GM19455 (cell line): ENCODE results near the gene EIF2AK3.
"Not testable (repeated sequence)": the region's sequence is repeated elsewhere in the genome, so short reads cannot be mapped to it uniquely, and the experiment has no call there.

Experiments used
- ATAC-seq: cut with Tn5 transposase; IDR thresholded peaks from one replicate; pipeline ENCODE4 v1.9.1; 2021; ENCODE audit not compliant: unreplicated experiment

The EIF2AK3 gene

GRCh38 chr2:88637464-88637863 is 10.2 kb upstream of the EIF2AK3 start:
- ATAC-seq, result no peak

DNA sequence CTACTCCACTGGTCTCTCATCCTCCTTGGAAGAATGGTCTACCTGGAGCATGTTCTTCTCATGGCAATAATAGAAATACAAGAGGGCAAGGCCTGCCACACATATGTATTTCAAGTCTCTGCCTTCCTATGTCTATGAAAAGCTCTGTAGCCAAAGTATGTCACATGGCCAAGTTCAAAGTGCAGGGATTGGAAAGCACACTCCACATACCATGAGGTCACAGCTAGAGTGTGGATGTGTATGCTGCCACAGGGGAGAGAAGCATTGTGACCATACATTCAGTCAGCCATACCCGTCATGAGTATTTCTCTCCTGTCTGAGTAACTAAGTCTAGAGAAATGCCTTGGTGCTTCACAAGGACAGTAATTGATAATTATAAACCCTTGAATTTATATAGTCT is 8.8 kb upstream of the EIF2AK3 start:
- ATAC-seq, result no peak

- ATAC-seq, result no peak
Observed at GRCh38 chr2:88632569-88632968, 5.3 kb upstream of the EIF2AK3 start.

GRCh38 chr2:88628571-88628939 is 1.3 kb upstream of the EIF2AK3 start:
- ATAC-seq, result no peak

DNA sequence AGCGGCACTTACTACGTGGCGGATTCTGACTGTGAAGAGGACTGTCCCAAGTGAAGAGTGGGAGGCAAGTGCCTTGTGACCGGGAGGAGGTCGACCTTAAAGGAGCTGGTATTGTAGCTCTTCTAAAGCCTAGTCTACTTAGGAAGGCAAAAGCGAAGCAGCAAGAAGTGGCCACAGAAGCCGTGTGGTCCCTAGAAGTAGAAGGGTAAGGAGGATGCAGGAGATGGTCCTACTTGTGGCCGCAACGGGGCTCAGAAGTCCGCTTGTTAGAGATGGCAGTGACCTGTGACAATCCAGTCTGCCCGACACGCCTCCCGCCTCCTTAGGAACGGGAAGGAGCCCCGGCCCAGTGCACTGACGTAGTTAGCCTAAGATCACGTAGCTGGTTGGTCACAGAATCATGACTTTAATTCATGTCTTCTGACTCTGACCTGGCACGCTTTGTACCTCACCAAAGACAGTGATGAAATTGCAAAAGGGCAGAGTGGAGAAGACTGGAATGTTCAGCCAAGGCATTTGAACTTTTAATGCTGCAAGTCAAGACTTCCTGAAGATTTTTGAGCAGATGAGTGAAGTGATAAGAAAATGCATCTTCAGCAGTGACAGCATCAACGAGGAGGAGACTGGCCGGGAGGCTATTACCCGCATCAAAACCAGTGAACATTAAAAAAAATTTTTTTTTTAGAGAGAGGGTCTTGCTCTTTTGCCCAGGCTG is 749 bp upstream of the EIF2AK3 start:
- ATAC-seq, result peak; percentile 46

DNA sequence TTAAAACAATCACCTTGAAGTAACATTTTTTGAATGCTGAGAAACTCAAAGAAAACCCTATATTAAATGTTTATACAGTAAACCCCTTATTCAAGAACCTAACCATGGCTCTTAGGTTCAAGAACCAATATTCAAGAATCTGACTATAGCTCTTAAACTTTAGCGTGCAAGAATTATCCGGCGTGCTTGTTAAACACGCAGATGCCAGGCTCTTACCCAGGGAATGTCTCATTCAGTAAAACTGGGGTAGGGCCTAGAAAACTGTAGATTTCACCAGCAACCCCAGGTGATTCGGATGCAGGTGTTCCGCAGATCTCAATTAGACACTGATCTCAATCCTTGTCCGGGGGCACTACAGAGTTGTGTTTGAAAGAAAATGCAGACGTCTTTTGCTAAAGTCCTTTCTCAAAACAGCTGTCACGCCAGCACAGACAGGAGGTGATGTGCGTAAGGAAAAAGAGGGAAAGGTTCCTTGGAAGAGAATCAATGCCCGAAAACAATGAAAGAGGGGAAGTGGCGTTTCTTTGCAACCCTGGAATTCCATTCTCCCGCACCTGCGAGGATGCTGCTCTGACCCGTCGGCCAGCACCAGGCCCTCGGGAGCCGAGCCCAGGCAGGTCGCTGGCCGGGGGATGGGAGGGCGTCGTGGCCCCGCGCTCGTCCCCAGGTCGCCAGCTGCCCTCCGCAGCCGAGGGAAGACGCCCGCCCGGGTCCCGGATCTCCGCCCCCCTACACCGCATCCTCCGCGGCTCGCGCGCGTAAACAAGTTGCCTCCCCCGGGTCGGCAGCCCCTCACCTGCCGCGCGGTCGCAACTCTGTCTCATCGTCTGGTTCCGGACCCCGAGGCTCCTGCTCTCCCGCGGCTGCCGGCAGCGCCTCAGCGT is 851 bp downstream of the EIF2AK3 start:
- peak; percentile 2 for ATAC-seq

GRCh38 chr2:88624477-88624876 is 2.8 kb downstream of the EIF2AK3 start:
- ATAC-seq, result no peak

- ATAC-seq, result not testable (repeated sequence)
Observed at GRCh38 chr2:88623831-88624465, 3.3 kb downstream of the EIF2AK3 start.

GRCh38 chr2:88622307-88622706 is 5.0 kb downstream of the EIF2AK3 start:
- no peak for ATAC-seq

DNA sequence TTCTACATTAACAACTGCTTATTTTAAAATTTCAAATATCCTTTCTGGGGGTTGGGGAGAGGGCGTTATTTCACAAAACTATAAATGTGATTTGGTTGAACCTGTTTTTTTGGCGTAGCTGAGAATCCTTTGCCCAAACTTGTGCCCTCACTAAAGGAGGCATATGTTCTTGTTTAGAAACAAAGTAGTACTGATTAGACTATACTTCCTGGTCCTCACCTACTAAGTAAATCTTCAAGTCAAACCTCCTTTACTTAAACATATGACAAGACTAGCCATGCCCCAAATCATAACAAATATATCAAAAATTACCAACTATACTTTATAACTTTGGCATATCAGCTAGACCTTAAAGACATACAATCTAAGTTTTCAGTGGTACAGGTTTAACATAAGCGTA is 5.8 kb downstream of the EIF2AK3 start:
- ATAC-seq, result no peak

GRCh38 chr2:88620015-88620414 is 7.2 kb downstream of the EIF2AK3 start:
- ATAC-seq, result no peak

GRCh38 chr2:88615822-88616221 is 11.4 kb downstream of the EIF2AK3 start:
- peak; percentile 42 for ATAC-seq

DNA sequence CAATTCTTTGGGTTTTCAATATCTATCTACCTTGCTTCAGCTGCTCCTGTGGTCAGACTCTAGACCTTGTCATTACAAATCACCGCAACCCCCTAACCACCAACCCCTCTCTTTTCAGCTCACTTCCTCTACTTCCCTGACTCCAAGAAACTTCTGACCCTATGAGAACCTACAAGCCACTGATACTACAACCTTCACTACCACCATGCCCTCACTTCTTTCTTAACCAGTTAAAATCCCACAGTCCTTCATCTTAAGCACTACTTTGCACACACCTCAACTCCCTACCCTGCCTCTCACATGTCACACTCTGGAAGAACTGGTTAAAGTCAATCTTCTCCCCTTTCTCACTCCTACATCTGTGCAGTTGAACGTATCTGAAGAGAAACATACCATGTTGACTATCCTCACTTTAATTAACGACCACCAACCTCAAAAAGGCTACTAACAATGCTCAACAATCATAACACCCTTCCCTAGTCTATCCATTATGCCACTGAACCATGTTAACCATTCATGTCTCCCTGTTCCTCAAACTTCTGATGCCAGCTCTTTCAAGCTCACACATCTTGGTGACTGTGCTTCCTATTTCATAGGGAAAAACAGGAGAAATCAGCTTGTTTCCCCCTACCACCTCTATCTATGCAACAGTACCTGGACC is 12.6 kb downstream of the EIF2AK3 start:
- ATAC-seq, result peak; percentile 84

DNA sequence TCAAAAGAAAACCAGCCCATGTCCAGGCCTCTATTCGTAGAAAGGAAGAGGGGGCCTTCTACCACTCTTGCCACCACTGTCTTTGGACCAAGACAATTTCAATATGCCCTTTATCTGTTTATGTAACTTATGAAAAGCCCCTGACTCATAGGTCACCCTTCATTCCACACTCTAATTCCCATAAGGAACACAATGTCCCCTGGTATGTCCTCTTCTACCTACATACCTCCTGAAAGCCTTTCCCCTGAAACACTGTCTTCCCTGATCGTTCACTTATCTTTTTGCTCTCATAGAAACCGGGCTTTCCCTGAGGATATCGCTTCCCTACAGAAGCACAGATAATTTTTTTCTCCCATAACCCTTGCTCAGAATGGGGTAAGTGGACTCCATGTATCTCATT is 13.3 kb downstream of the EIF2AK3 start:
- ATAC-seq, result no peak

GRCh38 chr2:88608184-88608583 is 19.1 kb downstream of the EIF2AK3 start:
- no peak for ATAC-seq

DNA sequence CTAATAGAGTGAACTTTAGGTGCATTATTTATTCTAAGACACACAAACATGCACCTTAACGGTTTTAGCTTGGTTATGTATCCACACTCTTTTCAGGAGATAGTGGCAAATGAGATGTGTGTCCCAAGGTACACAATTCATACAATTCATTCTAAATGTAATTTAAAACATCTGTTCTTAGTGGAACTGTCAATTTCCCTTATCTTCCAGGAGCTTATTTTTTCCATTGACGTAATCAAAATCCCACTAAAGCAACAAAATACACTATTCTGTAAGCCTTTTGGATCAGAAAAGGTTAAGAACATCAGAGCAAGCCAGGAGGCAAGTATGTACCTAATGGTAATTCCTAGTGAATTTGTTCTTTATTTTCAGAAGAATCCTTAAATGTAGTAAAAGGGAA is 19.8 kb downstream of the EIF2AK3 start:
- no peak for ATAC-seq

DNA sequence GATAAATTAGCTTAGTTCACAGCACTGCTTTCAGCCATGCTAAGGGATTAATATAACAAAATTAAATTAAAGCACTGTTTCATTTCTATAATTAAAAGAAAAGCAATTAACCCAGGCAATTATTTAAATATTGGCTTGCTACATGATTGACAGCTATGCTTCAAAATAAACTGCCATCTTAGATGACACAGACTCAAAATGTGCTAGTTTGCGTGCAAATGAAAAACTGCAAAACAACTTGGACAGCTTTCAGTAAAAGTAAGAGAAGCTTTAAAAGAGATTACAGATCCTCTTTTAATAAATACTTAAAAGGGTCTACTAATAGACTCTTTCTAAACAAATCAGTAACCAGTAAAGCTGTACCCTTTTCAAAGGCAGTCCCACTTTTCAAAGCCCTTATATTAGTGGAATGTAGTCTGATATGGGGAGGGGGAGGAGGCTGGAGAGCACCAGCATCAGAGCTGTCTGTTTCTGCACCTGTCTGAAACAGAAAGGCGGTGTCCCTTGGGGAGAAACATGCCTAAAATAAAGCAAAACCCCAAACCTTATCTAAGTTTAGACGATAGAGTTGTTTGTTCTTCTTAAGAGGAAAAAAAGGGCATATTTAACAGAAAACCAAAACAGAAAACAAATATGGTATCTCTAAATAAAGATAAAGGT is 20.8 kb downstream of the EIF2AK3 start:
- ATAC-seq, result peak; percentile 81

DNA sequence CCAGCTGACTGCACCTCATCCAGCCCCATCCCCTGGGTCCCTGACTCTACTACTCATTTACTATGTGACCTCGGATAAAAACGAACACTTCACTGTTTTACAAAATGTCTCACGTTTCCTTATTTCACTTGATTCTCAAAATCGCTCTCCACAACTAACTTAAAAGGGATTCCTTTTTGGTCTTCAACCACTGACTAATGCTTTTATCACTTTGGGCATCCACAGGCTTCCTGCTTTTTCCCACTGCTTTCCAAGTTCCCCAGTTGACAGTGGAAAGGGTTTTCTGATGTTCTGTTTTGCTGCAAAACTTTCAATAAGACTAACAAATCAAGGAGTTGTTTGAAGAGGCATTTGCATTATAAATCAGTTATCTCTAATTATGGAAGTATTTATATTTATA is 24.1 kb downstream of the EIF2AK3 start:
- no peak for ATAC-seq

DNA sequence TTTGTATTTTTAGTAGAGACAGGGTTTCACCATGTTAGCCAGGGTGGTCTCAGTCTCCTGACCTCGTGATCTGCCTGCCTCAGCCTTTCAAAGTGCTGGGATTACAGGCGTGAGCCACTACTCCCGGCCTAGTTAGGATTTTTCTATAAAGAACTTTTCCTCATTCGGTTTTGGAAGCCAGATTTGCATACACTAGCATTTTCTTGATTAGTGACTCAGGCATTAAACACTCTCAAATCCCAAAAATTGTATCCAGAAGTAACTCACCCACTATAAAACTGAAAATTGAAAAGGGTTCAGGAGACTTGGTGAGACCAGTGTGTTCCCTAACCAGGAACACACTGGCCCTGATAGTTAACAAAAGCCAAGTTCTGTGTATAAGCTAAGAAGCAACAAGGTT is 25.2 kb downstream of the EIF2AK3 start:
- ATAC-seq, result no peak

DNA sequence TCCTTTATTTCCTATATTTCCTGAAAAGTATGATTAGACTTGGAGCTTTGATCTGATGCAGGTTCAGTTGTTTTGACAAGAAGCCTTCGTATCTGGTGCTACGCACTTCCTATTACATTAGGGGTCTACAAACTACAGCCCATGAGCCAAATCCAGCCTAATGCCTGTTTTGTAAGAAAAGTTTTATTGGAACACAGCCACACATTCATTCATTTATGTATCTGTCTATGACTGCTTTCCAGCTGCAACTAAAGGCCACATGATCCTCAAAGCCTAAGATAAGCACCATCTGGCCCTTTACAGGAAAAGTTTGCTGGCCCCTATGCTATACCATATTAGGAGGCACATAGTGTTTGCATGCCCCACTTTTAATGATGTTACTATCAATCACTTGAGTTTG is 26.0 kb downstream of the EIF2AK3 start:
- no peak for ATAC-seq

GRCh38 chr2:88600038-88600465 is 27.2 kb downstream of the EIF2AK3 start:
- peak; percentile 100 for ATAC-seq
